NT2/D1 (cell line): ENCODE measurements around the gene TGFBR1.

Experiments
- SUZ12 ChIP-seq: IDR thresholded peaks from 2 replicates; pipeline ENCODE4 v1.6.1; 2011; ENCODE audit not compliant: insufficient read length, insufficient read depth; ENCODE audit errors: extremely low read depth
- YY1 ChIP-seq: IDR thresholded peaks from 2 replicates; pipeline ENCODE4 v1.6.1; 2011; ENCODE audit not compliant: insufficient read length, insufficient read depth
- ZNF274 ChIP-seq: IDR thresholded peaks from 2 replicates; pipeline ENCODE4 v1.6.1; 2011; ENCODE audit warnings: mild to moderate bottlenecking, low read depth, low read length

DNA sequence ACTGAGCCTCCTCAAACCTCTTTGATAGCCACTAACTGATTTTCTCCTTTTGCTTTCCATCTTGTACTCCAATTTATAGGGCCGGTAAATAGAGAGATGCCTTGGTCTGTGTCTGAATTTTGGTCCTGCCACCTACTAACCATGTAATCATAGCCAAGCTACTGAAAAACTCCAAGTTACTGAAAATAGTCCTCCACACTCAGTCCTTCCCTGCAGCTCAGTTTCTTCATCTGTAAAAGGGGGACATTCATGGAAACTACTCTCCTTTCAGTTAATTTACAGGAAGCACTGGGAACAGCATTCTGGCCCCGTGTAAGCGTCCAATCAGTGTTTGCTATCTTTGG lies 30.0 kb upstream of the TGFBR1 start:
- TF ChIP-seq ZNF274 (no peak), SUZ12 (no peak), YY1 (no peak)
